OCI-LY7 (cell line): ENCODE results near the gene SNIP1.

Experiments
- EZH2phosphoT487 ChIP-seq: fragments of 200-600 bp; sonication (generic); IDR thresholded peaks from 2 replicates; pipeline ENCODE4 v1.6.1; 2018; ENCODE audit warnings: low read depth, borderline replicate concordance, mild to moderate bottlenecking, mixed run types, antibody characterized with exemption, low read length, moderate library complexity, mixed read lengths
- TF ChIP-seq, protein P1 (sequence below): fragments of 200-600 bp; sonication (generic); conservative IDR thresholded peaks from 2 replicates; pipeline ENCODE4 v1.5.1; 2014; ENCODE audit warnings: mild to moderate bottlenecking, antibody characterized with exemption, low read length, moderate library complexity, mixed read lengths

GRCh38 chr1:37557402-37557801, 3.3 kb upstream of the SNIP1 start:
- TF ChIP-seq, protein P1, sequence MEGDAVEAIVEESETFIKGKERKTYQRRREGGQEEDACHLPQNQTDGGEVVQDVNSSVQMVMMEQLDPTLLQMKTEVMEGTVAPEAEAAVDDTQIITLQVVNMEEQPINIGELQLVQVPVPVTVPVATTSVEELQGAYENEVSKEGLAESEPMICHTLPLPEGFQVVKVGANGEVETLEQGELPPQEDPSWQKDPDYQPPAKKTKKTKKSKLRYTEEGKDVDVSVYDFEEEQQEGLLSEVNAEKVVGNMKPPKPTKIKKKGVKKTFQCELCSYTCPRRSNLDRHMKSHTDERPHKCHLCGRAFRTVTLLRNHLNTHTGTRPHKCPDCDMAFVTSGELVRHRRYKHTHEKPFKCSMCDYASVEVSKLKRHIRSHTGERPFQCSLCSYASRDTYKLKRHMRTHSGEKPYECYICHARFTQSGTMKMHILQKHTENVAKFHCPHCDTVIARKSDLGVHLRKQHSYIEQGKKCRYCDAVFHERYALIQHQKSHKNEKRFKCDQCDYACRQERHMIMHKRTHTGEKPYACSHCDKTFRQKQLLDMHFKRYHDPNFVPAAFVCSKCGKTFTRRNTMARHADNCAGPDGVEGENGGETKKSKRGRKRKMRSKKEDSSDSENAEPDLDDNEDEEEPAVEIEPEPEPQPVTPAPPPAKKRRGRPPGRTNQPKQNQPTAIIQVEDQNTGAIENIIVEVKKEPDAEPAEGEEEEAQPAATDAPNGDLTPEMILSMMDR, result no peak
- no peak for TF ChIP-seq EZH2phosphoT487
